Measurements from ENCODE around the gene SDF4.

DNA sequence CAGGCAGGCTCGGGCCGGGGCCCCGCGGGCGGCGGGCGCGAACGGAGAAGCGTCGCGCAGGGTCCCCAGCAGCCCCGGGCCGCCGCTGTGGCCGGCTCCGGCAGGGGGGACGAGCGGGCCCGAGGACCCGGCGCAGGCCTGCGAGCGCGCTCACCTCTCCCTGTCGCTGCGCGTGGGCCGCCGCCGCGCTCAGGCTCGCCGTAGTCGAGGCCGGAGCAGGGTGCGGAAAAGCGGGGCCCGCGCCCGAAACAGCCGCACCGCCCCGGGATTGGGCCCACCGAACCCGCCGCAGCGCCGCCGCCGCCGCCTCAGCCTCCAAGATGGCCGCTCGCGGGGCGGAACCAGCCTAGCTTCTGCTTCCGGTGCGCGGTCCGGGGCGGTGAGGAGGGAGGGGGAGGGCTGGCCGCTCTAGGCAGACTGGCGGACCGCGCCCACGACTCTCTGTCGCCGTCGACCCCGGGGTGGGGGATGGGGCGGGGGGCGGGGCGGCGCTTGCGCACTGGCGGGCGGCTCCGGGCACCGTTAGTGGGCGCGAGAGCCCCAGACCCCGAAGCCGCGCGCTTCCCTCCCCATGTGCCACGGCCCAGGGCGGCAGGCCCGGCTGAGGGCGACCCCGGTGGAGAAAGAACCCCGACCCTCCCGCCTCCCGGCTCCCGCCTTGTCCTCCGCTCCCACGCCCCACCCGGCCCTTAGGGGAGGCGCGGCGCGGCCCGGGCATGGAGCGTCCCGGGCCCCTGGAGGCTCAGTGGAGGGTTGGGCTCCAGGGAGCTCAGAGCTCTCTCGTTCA is 41.9 kb upstream of the SDF4 start, which contains the start of gene UBE2J2:
- TF ChIP-seq, protein P1, sequence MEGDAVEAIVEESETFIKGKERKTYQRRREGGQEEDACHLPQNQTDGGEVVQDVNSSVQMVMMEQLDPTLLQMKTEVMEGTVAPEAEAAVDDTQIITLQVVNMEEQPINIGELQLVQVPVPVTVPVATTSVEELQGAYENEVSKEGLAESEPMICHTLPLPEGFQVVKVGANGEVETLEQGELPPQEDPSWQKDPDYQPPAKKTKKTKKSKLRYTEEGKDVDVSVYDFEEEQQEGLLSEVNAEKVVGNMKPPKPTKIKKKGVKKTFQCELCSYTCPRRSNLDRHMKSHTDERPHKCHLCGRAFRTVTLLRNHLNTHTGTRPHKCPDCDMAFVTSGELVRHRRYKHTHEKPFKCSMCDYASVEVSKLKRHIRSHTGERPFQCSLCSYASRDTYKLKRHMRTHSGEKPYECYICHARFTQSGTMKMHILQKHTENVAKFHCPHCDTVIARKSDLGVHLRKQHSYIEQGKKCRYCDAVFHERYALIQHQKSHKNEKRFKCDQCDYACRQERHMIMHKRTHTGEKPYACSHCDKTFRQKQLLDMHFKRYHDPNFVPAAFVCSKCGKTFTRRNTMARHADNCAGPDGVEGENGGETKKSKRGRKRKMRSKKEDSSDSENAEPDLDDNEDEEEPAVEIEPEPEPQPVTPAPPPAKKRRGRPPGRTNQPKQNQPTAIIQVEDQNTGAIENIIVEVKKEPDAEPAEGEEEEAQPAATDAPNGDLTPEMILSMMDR (conservative IDR thresholded peaks at IDR 0.05), result no peak
- no peak for TF ChIP-seq EZH2 (IDR thresholded peaks at IDR 0.05; ENCODE audit: low read depth)
